ENCODE measurements around the gene TACR2. TPM values are rescaled to one million over a fixed set of nuclear protein-coding genes. Genes with fewer than 3 reads are reported as not detected.

The TACR2 gene
- polyA plus RNA-seq, 3 donors = 0.19 to 0.23 (median 0.20) TPM

DNA sequence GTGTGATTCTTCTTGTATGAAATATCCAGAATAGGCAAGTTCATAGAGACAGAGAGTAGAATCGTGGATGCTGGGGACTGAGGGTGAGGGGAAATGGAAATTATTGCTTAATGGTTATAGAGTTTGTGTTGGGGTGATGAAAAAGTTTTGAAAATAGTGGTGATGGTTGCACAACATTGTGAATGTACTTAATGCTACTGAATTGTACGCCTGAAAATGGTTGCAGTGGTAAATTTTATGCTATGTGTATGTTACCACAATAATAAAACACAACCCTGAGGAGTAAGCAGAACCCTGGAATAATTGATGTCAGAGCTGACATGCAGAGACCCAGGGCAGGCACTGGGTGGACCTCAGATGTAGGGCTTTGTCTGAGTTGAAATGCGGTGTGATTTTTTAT lies 57.6 kb downstream of the TACR2 start:
- peaks cover 1 to 5% (median 2%) of the 10 kb centered on the region in 7 donors for H3K9me3 Mint-ChIP-seq
- Histone ChIP-seq H2AFZ (ENCODE audit: insufficient read depth, low read depth, low read length, poor library complexity, severe bottlenecking) (no peak overlapping the region), H3K27me3 (ENCODE audit: control insufficient read depth in 2 of 2, insufficient read depth in 2 of 2, low read length in 2 of 2) (no peaks in the 10 kb centered on the region), H3K4me1 (ENCODE audit: control insufficient read depth in 1 of 2, insufficient read depth in 2 of 2, low read length in 2 of 2) (peaks cover 37 to 55% of the 10 kb centered on the region in 2 donors), H3K4me2 (replicated peaks; ENCODE audit: extremely low read depth, low read length, poor library complexity, severe bottlenecking) (peak overlapping the region; percentile 66), H3K79me2 (ENCODE audit: insufficient read depth, low read length) (peaks cover 98% of the 10 kb centered on the region), H3K9ac (ENCODE audit: insufficient read depth, low read length, poor library complexity, severe bottlenecking) (no peak overlapping the region), H3K27ac (ENCODE audit: low read depth in 1 of 2, low read length in 2 of 2) (peak overlapping the region; percentile 59 to 88), H4K20me1 (ENCODE audit: insufficient read depth, low read length) (peaks cover 37% of the 10 kb centered on the region), H3K4me3 (replicated peaks in 1 of 3; ENCODE audit: low read depth in 2 of 3, low read length in 3 of 3) (peak overlapping the region in 1 of 3 experiments; percentile 56), H3K9me3 (replicated peaks in 1 of 2; ENCODE audit: control insufficient read depth in 1 of 2, insufficient read depth in 1 of 2, low read length in 2 of 2) (peaks cover 3% of the 10 kb centered on the region in 2 donors), H3K36me3 (replicated peaks in 1 of 2; ENCODE audit: control insufficient read depth in 1 of 2, insufficient read depth in 2 of 2, low read length in 2 of 2) (peaks cover 18 to 46% of the 10 kb centered on the region in 2 donors)
- TF ChIP-seq, protein P1, sequence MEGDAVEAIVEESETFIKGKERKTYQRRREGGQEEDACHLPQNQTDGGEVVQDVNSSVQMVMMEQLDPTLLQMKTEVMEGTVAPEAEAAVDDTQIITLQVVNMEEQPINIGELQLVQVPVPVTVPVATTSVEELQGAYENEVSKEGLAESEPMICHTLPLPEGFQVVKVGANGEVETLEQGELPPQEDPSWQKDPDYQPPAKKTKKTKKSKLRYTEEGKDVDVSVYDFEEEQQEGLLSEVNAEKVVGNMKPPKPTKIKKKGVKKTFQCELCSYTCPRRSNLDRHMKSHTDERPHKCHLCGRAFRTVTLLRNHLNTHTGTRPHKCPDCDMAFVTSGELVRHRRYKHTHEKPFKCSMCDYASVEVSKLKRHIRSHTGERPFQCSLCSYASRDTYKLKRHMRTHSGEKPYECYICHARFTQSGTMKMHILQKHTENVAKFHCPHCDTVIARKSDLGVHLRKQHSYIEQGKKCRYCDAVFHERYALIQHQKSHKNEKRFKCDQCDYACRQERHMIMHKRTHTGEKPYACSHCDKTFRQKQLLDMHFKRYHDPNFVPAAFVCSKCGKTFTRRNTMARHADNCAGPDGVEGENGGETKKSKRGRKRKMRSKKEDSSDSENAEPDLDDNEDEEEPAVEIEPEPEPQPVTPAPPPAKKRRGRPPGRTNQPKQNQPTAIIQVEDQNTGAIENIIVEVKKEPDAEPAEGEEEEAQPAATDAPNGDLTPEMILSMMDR (IDR thresholded peaks at IDR 0.05) = no peak
- peaks cover 36 to 52% of the 10 kb centered on the region in 2 donors for H3K36me3 Mint-ChIP-seq
- 0% methylated on average over 1 of the region's 3 CpGs for WGBS (ENCODE audit: insufficient coverage)
- no peaks in the 10 kb centered on the region for H3K27me3 Mint-ChIP-seq (ENCODE audit: low read depth in 3 of 3)
- intact Hi-C loops (cut with micrococcal nuclease) = loop anchor here in 1 of 2 donors (5.0 kb wide), 1 partner anchor 37 kb away; no protein-coding TSS in a partner anchor
- H3K4me3 Mint-ChIP-seq = peak overlapping the region; percentile 42 to 82
- H3K27ac Mint-ChIP-seq = peak overlapping the region; percentile 88 to 97 (median 90)
- peak; percentile 62 to 81 (median 72) for DNase-seq
- H3K4me1 Mint-ChIP-seq = peaks cover 43% of the 10 kb centered on the region

DNA sequence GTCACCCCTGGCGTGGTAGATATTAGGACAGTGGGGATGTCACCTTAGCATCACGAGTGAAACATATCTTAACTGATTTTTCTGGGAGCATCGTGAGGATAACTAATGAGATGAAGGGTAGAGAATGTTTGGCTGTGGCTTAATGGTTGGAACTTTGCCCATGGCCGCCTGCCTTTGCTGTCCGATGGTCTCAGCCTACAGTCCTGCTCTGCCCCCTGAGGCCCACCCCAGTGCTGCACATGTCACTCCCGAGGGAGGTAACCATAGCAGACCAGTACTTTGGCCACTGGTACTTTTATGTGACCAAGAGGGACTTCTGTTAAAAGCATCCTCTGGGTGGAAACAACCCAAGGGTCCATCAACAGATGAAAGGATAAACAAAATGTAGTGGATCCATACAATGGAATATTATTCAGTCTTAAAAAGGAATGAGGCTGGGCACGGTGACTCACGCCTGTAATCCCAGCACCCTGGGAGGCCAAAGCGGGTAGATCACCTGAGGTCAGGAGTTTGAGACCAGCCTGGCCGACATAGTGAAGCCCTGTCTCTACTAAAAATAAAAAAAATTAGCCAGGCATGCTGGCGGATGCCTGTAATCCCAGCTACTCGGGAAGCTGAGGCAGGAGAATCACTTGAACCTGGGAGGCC lies 58.4 kb downstream of the TACR2 start:
- H3K27ac Mint-ChIP-seq = peak overlapping the region; percentile 78 to 95 (median 89)
- WGBS (ENCODE audit: insufficient coverage) = 91% methylated on average over 7 of the region's 12 CpGs
- H3K4me2 ChIP-seq (replicated peaks; ENCODE audit: extremely low read depth, low read length, poor library complexity, severe bottlenecking) = peak overlapping the region; percentile 66
- peaks cover 43% of the 10 kb centered on the region for H3K4me1 Mint-ChIP-seq
- peaks cover 8 to 12% of the 10 kb centered on the region in 2 donors for H3K9me3 ChIP-seq (replicated peaks in 1 of 2; ENCODE audit: control insufficient read depth in 1 of 2, insufficient read depth in 1 of 2, low read length in 2 of 2)
- H3K36me3 Mint-ChIP-seq = peaks cover 35 to 53% of the 10 kb centered on the region in 2 donors
- no peaks in the 10 kb centered on the region for H3K27me3 ChIP-seq (ENCODE audit: control insufficient read depth in 2 of 2, insufficient read depth in 2 of 2, low read length in 2 of 2)
- no peak overlapping the region for H2AFZ ChIP-seq (ENCODE audit: insufficient read depth, low read depth, low read length, poor library complexity, severe bottlenecking)
- TF ChIP-seq, protein P1 (IDR thresholded peaks at IDR 0.05) = no peak
- peak overlapping the region; percentile 59 to 88 for H3K27ac ChIP-seq (ENCODE audit: low read depth in 1 of 2, low read length in 2 of 2)
- H4K20me1 ChIP-seq (ENCODE audit: insufficient read depth, low read length) = peaks cover 33% of the 10 kb centered on the region
- H3K4me3 ChIP-seq (replicated peaks in 1 of 3; ENCODE audit: low read depth in 2 of 3, low read length in 3 of 3) = peak overlapping the region in 1 of 3 experiments; percentile 56
- H3K9me3 Mint-ChIP-seq = peaks cover 6 to 13% (median 8%) of the 10 kb centered on the region in 7 donors
- DNase-seq = no peak
- H3K79me2 ChIP-seq (ENCODE audit: insufficient read depth, low read length) = peaks cover 98% of the 10 kb centered on the region
- intact Hi-C loops (cut with micrococcal nuclease) = loop anchor here in 1 of 2 donors (5.0 kb wide), 1 partner anchor 36 kb away; no protein-coding TSS in a partner anchor
- peaks cover 11 to 45% of the 10 kb centered on the region in 2 donors for H3K36me3 ChIP-seq (replicated peaks in 1 of 2; ENCODE audit: control insufficient read depth in 1 of 2, insufficient read depth in 2 of 2, low read length in 2 of 2)
- peaks cover 37 to 55% of the 10 kb centered on the region in 2 donors for H3K4me1 ChIP-seq (ENCODE audit: control insufficient read depth in 1 of 2, insufficient read depth in 2 of 2, low read length in 2 of 2)
- no peak overlapping the region for H3K4me3 Mint-ChIP-seq
- no peak overlapping the region for H3K9ac ChIP-seq (ENCODE audit: insufficient read depth, low read length, poor library complexity, severe bottlenecking)
- H3K27me3 Mint-ChIP-seq (ENCODE audit: low read depth in 3 of 3) = no peaks in the 10 kb centered on the region
